VCaP (cell line): ENCODE data around the gene DENND5A.

ENCODE experiments used
- H3K27ac ChIP-seq: fragments of 450-650 bp; 2 replicates; pipeline ENCODE4 v1.5.1; 2017
- TF ChIP-seq, protein P1 (sequence below): fragments of 450-650 bp; conservative IDR thresholded peaks from 2 replicates; pipeline ENCODE4 v1.5.1; 2017; ENCODE audit warnings: mild to moderate bottlenecking, moderate library complexity

Gene DENND5A

DNA sequence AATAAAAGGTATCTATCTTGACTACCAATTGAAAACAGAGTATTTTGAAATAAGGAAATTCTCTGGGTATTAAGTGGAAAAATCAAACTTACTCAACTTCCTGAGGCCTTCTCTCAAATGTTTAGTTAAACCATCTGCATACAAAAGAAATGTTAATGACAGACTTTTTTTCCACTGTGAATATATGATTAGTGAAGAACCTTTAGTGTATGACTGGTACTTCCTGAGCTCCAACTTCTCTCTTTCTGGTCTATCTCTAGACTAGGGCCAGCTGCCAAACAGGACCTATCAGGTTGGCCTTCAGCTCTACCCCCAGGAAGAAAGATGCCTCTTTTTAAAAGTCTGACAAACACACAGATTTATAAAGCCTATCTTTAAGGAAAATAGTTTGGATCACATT is 105.0 kb downstream of the DENND5A start:
- no peak overlapping the region for H3K27ac ChIP-seq

DNA sequence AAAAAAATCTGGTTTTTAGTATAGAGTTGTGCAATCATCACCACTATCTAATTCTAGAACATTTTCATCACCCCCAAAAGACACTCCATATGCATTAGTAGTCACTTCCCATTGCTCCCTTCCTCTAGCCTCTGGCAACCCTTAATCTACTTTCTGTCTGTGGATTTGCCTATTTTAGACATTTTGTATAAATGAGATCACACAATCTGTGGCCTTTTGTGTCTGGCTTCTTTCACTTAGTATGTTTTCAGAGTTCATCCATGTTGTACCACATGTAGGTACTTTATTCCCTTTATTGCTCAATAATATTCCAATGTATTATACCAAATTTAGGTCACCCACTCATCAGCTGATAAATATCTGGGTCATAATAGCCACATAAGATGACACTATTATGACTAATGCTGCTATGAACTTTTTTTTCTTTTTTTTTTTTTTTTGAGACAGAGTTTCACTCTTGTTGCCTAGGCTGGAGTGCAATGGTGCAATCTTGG is 106.2 kb downstream of the DENND5A start:
- no peak overlapping the region for H3K27ac ChIP-seq
- TF ChIP-seq, protein P1, sequence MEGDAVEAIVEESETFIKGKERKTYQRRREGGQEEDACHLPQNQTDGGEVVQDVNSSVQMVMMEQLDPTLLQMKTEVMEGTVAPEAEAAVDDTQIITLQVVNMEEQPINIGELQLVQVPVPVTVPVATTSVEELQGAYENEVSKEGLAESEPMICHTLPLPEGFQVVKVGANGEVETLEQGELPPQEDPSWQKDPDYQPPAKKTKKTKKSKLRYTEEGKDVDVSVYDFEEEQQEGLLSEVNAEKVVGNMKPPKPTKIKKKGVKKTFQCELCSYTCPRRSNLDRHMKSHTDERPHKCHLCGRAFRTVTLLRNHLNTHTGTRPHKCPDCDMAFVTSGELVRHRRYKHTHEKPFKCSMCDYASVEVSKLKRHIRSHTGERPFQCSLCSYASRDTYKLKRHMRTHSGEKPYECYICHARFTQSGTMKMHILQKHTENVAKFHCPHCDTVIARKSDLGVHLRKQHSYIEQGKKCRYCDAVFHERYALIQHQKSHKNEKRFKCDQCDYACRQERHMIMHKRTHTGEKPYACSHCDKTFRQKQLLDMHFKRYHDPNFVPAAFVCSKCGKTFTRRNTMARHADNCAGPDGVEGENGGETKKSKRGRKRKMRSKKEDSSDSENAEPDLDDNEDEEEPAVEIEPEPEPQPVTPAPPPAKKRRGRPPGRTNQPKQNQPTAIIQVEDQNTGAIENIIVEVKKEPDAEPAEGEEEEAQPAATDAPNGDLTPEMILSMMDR, result no peak

More for the DNA sequence above, 105.0 kb downstream of the DENND5A start:
- TF ChIP-seq, protein P1, result no peak

DNA sequence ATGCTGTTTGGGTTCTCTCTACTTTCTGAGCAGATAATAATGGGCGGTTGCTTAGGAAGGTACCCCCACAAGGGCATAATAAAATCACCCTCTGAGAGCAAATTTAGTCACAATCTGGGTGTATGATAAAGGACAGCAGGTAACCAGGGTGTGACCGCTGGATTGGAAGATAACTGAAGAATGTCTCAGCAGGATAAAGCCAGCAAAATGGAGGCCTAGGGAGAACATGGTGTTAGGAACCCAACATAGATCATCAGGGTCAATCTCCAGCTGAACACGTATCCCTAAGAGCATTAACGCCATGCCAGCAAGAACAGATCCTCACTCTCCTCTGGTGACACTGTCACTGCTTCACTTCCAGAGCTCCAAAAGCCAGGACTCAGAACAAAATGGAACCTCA is 109.2 kb downstream of the DENND5A start:
- no peak overlapping the region for H3K27ac ChIP-seq
- TF ChIP-seq, protein P1, result no peak

DNA sequence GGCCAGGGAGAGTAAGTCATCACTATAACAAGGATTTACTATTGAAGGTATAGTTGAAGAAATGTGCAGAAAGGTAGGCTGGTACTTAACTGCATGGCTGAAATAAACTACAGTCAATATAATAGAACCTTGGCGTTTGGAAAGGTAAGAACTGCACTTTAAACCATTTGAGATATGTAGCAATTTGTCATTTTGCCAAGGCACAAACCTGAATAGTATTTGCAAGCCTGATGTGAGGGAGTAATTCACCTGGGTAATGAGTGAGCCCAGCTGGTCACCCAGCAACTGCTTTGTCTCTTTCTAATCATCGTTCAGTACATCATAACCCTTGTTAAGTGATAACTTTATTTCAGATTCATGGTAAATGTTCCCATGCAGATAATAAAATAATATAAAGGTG is 111.5 kb downstream of the DENND5A start:
- no peak overlapping the region for H3K27ac ChIP-seq
- TF ChIP-seq, protein P1, result no peak

DNA sequence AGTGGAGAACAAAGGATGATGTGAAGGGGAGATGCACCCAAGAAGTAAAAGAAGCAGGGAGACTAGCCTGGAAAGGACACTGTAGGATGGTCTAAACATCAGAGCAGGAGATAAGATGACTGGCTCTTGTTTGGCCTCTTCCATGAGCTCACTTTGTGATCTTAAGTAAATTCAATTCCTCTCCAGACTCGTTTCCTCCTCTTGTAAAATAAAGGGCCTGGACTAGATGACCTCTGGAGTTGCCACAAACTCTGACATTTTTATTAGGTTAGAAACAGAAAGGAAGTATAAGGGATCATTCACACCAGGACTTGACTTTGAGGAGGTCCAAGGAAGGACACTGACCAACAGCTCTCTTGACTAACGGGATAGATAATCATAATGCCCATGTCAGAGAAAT is 113.5 kb downstream of the DENND5A start:
- H3K27ac ChIP-seq, result no peak overlapping the region
- TF ChIP-seq, protein P1, result no peak

DNA sequence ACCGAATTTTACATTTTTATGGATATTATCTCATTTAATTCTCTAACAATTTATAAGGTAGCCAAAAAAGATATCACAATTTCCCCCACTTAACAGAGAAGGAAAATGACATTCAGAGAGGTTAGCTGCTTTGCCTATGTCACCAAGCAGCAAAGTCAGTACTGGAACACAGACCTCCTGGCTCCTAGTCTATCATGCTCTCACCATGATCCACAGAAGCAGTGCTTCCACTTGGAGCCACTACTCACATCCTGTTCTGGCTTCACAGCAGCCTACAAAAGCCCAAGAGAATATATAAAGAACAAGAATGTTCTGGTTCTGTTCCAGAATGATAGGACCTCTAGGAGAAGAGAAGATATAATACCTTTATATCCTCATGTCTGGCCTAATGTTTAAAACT is 114.2 kb downstream of the DENND5A start:
- TF ChIP-seq, protein P1, result no peak
- H3K27ac ChIP-seq, result no peak overlapping the region

DNA sequence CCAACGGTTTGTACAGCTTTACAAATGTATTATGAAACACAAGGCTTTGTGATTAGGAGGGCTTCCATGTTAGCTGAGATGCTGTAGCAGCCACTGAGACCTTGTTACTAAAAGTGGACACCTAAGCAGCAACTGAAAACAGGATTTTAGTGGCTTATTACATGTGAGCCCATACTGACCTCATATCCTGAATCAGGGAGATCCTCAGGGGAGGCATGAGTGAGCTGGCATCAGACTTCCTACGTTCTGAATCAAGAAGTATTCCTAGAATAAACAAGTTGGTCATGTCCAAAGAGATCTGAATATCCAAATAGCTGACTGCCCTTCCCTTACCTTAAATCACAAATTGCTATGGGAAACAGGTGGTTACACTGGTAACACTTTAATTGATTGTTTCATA is 114.6 kb downstream of the DENND5A start:
- TF ChIP-seq, protein P1, result no peak
- H3K27ac ChIP-seq, result no peak overlapping the region
